ENCODE measurements around the gene FAM177B.

The FAM177B gene

DNA sequence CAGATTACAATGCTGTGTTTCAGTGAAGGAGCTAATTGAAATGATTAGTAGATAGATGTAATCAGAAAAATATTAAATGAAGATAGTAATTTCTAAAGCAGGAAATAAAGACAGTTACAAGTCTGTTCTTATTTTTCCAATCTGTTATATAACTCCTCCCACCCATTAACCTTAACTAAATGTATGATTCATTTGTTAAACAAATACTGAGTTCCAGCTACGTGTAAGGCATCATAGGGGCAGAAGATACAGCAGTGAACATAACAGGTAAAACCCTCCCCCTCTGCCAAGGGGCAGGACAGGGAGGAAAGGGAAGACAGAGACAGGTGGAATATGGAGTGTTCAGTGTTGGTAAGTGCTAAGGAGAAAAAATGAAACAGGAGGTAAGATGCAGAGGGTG is at the start of gene FAM177B:
TSS of gene FAM177B (plus strand) at position 231 of the 400 bp plus-strand sequence. CDS start 9,344 bp downstream, outside the sequence.
- no peak for DNase-seq
- no peaks in the 10 kb centered on the region for H3K4me1 Mint-ChIP-seq
- no peaks in the 10 kb centered on the region for H3K27me3 Mint-ChIP-seq (ENCODE audit: low read depth, poor library complexity)
- H3K27ac Mint-ChIP-seq = no peak within 1 kb of the TSS
- no peak within 1 kb of the TSS for H3K4me3 Mint-ChIP-seq
- no peaks in the 10 kb centered on the region for H3K9me3 Mint-ChIP-seq
- peaks cover 16% of the 10 kb centered on the region for H3K36me3 Mint-ChIP-seq (ENCODE audit: low read depth)
- TF ChIP-seq, protein P1, sequence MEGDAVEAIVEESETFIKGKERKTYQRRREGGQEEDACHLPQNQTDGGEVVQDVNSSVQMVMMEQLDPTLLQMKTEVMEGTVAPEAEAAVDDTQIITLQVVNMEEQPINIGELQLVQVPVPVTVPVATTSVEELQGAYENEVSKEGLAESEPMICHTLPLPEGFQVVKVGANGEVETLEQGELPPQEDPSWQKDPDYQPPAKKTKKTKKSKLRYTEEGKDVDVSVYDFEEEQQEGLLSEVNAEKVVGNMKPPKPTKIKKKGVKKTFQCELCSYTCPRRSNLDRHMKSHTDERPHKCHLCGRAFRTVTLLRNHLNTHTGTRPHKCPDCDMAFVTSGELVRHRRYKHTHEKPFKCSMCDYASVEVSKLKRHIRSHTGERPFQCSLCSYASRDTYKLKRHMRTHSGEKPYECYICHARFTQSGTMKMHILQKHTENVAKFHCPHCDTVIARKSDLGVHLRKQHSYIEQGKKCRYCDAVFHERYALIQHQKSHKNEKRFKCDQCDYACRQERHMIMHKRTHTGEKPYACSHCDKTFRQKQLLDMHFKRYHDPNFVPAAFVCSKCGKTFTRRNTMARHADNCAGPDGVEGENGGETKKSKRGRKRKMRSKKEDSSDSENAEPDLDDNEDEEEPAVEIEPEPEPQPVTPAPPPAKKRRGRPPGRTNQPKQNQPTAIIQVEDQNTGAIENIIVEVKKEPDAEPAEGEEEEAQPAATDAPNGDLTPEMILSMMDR (IDR thresholded peaks at IDR 0.05) = no peak

DNA sequence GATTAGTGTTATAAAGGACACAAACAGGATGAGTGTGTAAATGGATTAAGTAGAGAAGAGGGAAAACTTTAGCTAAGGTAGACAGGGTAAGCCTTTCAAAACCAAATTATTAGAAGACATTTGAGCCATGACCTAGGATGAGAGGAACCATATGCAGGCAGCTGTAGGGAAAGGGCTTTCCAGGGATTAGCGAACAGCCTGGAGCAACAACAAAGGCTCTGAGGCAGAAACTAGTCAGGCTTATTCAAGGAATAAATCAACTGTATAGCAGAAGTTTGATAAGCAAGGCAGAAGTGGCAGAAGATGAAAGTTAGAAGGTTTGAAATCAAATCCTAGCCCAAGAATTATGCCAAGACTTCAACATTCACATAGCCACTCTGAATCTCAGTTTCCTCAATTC is 46.0 kb upstream of the FAM177B start:
- H3K4me3 Mint-ChIP-seq = no peak overlapping the region
- peaks cover 9% of the 10 kb centered on the region for H3K36me3 Mint-ChIP-seq (ENCODE audit: low read depth)
- no peaks in the 10 kb centered on the region for H3K9me3 Mint-ChIP-seq
- peak overlapping the region; percentile 2 for H3K27ac Mint-ChIP-seq
- H3K27me3 Mint-ChIP-seq (ENCODE audit: low read depth, poor library complexity) = no peaks in the 10 kb centered on the region
- no peaks in the 10 kb centered on the region for H3K4me1 Mint-ChIP-seq
- TF ChIP-seq, protein P1 (IDR thresholded peaks at IDR 0.05) = no peak
- DNase-seq = no peak

DNA sequence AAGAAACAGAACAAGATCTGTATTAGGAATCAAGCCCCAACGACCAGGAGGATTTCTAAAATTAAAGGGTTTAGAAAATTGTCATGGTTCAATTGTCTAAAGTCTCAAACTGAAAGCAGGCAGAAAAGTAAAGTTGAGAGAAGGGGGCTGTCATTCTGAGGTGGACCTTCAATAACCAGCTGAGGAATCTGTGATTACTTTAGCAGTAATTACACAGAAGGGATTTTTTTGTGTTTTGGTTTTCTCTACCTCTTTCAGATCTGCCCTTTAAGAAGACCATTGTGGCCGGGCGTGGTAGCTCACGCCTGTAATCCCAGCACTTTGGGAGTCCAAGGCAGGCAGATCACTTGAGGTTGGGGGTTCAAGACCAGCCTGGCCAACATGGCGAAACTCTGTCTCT is 42.1 kb upstream of the FAM177B start:
- Mint-ChIP-seq H3K27ac (no peak overlapping the region), H3K4me1 (no peaks in the 10 kb centered on the region), H3K9me3 (peaks cover 2% of the 10 kb centered on the region), H3K4me3 (no peak overlapping the region), H3K36me3 (ENCODE audit: low read depth) (peaks cover 20% of the 10 kb centered on the region), H3K27me3 (ENCODE audit: low read depth, poor library complexity) (no peaks in the 10 kb centered on the region)
- TF ChIP-seq, protein P1 (IDR thresholded peaks at IDR 0.05) = no peak
- DNase-seq = no peak

DNA sequence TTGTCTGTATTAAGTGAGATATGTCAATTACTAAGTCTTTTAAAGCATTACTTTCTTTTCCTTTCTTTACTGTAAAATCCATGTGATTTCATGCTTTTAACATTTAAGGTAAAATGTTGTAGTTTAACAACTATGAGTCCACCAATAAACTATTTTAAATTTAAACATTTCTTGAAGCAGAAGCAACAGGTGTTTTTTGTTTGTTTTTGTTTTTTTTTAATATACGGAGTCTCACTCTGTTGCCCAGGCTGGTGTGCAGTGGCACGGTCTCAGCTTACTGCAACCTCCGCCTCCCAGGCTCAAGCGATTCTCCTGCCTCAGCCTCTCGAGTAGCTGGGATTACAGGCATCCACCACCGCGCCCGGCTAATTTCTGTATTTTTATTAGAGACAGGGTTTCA is 40.3 kb upstream of the FAM177B start:
- Mint-ChIP-seq H3K27me3 (ENCODE audit: low read depth, poor library complexity) (no peaks in the 10 kb centered on the region), H3K4me1 (no peaks in the 10 kb centered on the region), H3K27ac (no peak overlapping the region), H3K9me3 (peaks cover 4% of the 10 kb centered on the region), H3K36me3 (ENCODE audit: low read depth) (peaks cover 37% of the 10 kb centered on the region), H3K4me3 (no peak overlapping the region)
- DNase-seq = no peak
- TF ChIP-seq, protein P1 (IDR thresholded peaks at IDR 0.05) = no peak

DNA sequence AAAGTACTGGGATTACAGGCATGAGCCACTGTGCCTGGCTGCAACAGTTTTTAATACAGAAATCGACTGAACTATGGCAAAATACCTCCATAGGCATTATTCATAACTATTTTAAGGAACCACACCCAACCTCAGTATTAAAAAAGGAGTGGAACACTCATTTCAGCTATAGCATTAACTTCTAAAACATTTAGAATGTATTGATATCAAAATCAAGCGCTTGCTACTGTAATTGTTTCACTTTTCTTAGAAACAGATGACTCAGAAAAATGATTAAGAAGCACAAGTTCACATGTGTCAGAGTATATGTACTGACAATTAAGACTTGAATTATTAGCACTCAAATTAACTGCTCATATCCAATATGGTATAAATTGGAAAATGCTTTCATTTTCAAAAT is 39.8 kb upstream of the FAM177B start:
- Mint-ChIP-seq H3K36me3 (ENCODE audit: low read depth) (peaks cover 40% of the 10 kb centered on the region), H3K4me1 (no peaks in the 10 kb centered on the region), H3K27ac (no peak overlapping the region), H3K9me3 (peaks cover 4% of the 10 kb centered on the region), H3K27me3 (ENCODE audit: low read depth, poor library complexity) (no peaks in the 10 kb centered on the region), H3K4me3 (no peak overlapping the region)
- TF ChIP-seq, protein P1 (IDR thresholded peaks at IDR 0.05) = no peak
- DNase-seq = no peak

DNA sequence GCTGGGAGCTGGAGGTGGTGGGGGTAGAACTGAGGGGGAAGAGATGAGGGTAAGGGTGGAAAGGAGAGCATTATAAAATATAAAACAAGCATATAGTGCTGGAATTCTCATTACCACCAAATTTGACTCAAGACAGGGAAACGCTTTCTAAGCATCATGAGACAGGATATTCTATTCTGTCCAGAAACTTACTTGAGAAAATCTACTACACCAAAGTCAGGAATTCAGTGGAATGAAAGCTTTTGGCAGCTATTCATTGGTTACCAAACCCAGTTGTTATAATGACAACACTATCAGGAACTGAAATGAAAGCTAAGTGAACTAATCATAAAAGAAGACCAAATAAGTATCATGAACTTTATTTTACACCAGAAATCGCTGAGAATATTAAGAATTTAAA is 39.2 kb upstream of the FAM177B start:
- Mint-ChIP-seq H3K27ac (no peak overlapping the region), H3K27me3 (ENCODE audit: low read depth, poor library complexity) (no peaks in the 10 kb centered on the region)
- TF ChIP-seq, protein P1 (IDR thresholded peaks at IDR 0.05) = no peak

More for the DNA sequence above, 39.2 kb upstream of the FAM177B start:
- no peak for DNase-seq
- Mint-ChIP-seq H3K4me3 (no peak overlapping the region), H3K9me3 (peaks cover 4% of the 10 kb centered on the region), H3K36me3 (ENCODE audit: low read depth) (peaks cover 46% of the 10 kb centered on the region), H3K4me1 (no peaks in the 10 kb centered on the region)

Data from nephron progenitor cell (in vitro differentiated cells).